ENCODE data around the gene KLHL29.

KLHL29 gene

DNA sequence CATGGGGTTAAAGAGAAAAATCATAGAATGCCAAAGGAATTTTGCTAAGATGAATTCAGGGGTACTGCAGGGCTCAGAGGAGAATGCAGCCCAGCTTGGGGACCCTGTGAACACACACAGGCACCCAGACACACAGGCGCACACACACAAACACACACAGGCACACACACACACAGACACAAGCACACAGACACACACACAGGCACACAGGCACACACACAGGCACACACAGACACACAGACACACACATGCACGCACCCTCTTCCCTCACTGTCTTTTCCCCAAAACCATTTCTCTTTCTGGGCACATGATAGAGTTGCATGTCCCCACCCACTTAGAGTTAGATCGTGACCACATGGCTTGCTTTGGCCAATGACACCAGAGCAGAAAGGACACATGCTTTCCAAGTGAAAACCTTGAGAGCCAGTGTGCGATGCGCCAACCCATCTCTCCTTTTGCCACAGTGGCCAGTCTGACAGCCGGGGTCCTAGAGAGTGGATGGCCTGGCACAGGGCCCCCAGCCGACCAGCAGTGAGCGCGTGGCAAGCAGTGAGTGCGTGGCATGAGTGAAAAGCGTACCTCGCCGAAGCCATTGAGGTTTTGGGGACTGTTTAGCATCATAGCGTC is 163.3 kb downstream of the KLHL29 start:
- Histone ChIP-seq H3K27ac (ENCODE audit: low read length) (no peak overlapping the region), H3K27me3 (ENCODE audit: insufficient read depth, low read length, poor library complexity) (no peaks in the 10 kb centered on the region), H3K9ac (ENCODE audit: low read depth, low read length) (no peak overlapping the region), H3K4me1 (ENCODE audit: insufficient read depth, low read length) (no peaks in the 10 kb centered on the region), H3K36me3 (ENCODE audit: insufficient read depth, low read length) (no peaks in the 10 kb centered on the region), H3K4me3 (ENCODE audit: low read depth in 1 of 2, low read length in 2 of 2) (no peak overlapping the region), H4K20me1 (ENCODE audit: insufficient read depth, low read length) (peaks cover 40% of the 10 kb centered on the region), H3K4me2 (ENCODE audit: insufficient read depth, low read length) (no peak overlapping the region), H3K9me3 (ENCODE audit: insufficient read depth, low read length, severe bottlenecking) (no peaks in the 10 kb centered on the region), H3K79me2 (ENCODE audit: insufficient read depth, low read length) (no peaks in the 10 kb centered on the region), H2AFZ (ENCODE audit: low read depth, low read length) (no peak overlapping the region)
- TF ChIP-seq, protein P1, sequence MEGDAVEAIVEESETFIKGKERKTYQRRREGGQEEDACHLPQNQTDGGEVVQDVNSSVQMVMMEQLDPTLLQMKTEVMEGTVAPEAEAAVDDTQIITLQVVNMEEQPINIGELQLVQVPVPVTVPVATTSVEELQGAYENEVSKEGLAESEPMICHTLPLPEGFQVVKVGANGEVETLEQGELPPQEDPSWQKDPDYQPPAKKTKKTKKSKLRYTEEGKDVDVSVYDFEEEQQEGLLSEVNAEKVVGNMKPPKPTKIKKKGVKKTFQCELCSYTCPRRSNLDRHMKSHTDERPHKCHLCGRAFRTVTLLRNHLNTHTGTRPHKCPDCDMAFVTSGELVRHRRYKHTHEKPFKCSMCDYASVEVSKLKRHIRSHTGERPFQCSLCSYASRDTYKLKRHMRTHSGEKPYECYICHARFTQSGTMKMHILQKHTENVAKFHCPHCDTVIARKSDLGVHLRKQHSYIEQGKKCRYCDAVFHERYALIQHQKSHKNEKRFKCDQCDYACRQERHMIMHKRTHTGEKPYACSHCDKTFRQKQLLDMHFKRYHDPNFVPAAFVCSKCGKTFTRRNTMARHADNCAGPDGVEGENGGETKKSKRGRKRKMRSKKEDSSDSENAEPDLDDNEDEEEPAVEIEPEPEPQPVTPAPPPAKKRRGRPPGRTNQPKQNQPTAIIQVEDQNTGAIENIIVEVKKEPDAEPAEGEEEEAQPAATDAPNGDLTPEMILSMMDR (IDR thresholded peaks at IDR 0.05; ENCODE audit: borderline replicate concordance, extremely low read depth, low read length, poor library complexity, severe bottlenecking): no peak
- TF ChIP-seq EZH2 (IDR thresholded peaks at IDR 0.05; ENCODE audit: borderline replicate concordance, low read depth, low read length, severe bottlenecking): no peak
- ATAC-seq (ENCODE audit: insufficient read depth, low read depth): no peak
- no peak for DNase-seq

DNA sequence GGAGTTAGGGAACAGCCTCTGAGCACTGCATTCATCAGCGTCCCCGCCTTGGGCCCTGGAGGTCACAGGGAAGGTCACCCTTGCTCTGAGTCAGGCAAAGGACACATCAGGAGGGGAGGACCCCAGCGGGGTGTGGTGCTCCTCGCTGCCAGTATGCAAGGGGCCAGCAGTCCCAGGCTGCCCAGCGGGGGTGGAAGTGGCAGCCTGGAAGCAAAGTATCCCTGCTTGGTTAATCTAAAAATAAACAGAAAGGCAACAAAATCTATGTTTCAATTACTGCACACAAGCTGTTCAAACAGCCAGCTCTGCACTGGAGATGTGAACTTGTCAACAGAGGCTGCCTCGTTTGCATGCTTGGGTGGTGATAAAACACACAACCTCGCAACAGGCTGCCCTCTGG is 164.1 kb downstream of the KLHL29 start:
- ATAC-seq (ENCODE audit: insufficient read depth, low read depth) (no peak), DNase-seq (no peak)
- Histone ChIP-seq H3K36me3 (ENCODE audit: insufficient read depth, low read length) (no peaks in the 10 kb centered on the region), H3K27me3 (ENCODE audit: insufficient read depth, low read length, poor library complexity) (no peaks in the 10 kb centered on the region), H3K9ac (ENCODE audit: low read depth, low read length) (no peak overlapping the region), H3K4me1 (ENCODE audit: insufficient read depth, low read length) (no peaks in the 10 kb centered on the region), H3K79me2 (ENCODE audit: insufficient read depth, low read length) (no peaks in the 10 kb centered on the region), H3K4me3 (ENCODE audit: low read depth in 1 of 2, low read length in 2 of 2) (no peak overlapping the region), H4K20me1 (ENCODE audit: insufficient read depth, low read length) (peaks cover 39% of the 10 kb centered on the region), H3K4me2 (ENCODE audit: insufficient read depth, low read length) (no peak overlapping the region), H2AFZ (ENCODE audit: low read depth, low read length) (no peak overlapping the region), H3K27ac (ENCODE audit: low read length) (no peak overlapping the region), H3K9me3 (ENCODE audit: insufficient read depth, low read length, severe bottlenecking) (no peaks in the 10 kb centered on the region)
- TF ChIP-seq EZH2 (IDR thresholded peaks at IDR 0.05; ENCODE audit: borderline replicate concordance, low read depth, low read length, severe bottlenecking): no peak
- TF ChIP-seq, protein P1 (IDR thresholded peaks at IDR 0.05; ENCODE audit: borderline replicate concordance, extremely low read depth, low read length, poor library complexity, severe bottlenecking): no peak

DNA sequence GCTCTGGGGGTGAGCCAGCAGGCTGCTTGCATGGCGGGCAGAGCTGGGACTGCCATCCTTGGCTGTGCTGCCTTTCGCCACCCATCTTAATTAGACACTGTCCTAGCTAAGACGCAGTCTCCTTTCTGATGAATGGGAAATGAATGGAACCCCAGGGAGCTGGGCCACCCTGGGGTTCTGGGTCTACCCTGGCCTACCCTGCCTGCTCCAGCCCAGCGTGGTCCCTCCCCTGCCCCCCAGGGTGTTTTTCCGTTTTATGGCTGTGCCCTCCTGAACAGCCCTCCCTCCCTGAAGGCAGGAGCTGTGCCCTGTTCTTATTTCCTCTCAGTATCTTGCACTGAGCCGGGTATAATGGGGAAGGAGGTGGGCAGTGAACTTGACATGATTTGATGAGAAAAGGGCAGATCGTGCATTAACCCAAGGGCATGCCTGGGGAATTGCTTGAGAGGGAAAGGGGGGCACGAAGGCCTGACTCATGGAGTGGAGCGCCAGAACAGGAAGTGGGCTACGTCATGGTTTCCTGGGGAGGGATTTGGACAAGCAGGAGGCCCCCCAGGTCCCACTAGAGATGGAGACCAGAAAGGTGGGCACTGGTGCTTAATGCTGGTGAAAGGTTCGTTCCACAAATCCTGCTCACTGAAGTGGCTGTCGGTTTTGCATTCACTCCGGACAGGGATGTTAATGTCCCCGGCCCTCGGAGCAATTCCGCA is 165.0 kb downstream of the KLHL29 start:
- Histone ChIP-seq H3K4me3 (ENCODE audit: low read depth in 1 of 2, low read length in 2 of 2) (no peak overlapping the region), H4K20me1 (ENCODE audit: insufficient read depth, low read length) (peaks cover 32% of the 10 kb centered on the region), H3K4me2 (ENCODE audit: insufficient read depth, low read length) (no peak overlapping the region), H3K9ac (ENCODE audit: low read depth, low read length) (no peak overlapping the region), H3K4me1 (ENCODE audit: insufficient read depth, low read length) (no peaks in the 10 kb centered on the region), H2AFZ (ENCODE audit: low read depth, low read length) (no peak overlapping the region), H3K9me3 (ENCODE audit: insufficient read depth, low read length, severe bottlenecking) (no peaks in the 10 kb centered on the region), H3K27me3 (ENCODE audit: insufficient read depth, low read length, poor library complexity) (no peaks in the 10 kb centered on the region), H3K36me3 (ENCODE audit: insufficient read depth, low read length) (no peaks in the 10 kb centered on the region), H3K27ac (ENCODE audit: low read length) (no peak overlapping the region), H3K79me2 (ENCODE audit: insufficient read depth, low read length) (no peaks in the 10 kb centered on the region)
- TF ChIP-seq, protein P1 (IDR thresholded peaks at IDR 0.05; ENCODE audit: borderline replicate concordance, extremely low read depth, low read length, poor library complexity, severe bottlenecking): no peak
- TF ChIP-seq EZH2 (IDR thresholded peaks at IDR 0.05; ENCODE audit: borderline replicate concordance, low read depth, low read length, severe bottlenecking): no peak
- ATAC-seq (ENCODE audit: insufficient read depth, low read depth) (no peak), DNase-seq (no peak)

Data from DND-41 (cell line).